ENCODE results near the gene DHRSX. TPM values are rescaled to one million over a fixed set of nuclear protein-coding genes. Genes with fewer than 3 reads are reported as not detected.
A peak's percentile ranks its signal among the peaks of the same experiment; 100 is the strongest.

The DHRSX gene, protein sequence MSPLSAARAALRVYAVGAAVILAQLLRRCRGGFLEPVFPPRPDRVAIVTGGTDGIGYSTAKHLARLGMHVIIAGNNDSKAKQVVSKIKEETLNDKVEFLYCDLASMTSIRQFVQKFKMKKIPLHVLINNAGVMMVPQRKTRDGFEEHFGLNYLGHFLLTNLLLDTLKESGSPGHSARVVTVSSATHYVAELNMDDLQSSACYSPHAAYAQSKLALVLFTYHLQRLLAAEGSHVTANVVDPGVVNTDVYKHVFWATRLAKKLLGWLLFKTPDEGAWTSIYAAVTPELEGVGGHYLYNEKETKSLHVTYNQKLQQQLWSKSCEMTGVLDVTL
- polyA plus RNA-seq: 27.5 TPM

DNA sequence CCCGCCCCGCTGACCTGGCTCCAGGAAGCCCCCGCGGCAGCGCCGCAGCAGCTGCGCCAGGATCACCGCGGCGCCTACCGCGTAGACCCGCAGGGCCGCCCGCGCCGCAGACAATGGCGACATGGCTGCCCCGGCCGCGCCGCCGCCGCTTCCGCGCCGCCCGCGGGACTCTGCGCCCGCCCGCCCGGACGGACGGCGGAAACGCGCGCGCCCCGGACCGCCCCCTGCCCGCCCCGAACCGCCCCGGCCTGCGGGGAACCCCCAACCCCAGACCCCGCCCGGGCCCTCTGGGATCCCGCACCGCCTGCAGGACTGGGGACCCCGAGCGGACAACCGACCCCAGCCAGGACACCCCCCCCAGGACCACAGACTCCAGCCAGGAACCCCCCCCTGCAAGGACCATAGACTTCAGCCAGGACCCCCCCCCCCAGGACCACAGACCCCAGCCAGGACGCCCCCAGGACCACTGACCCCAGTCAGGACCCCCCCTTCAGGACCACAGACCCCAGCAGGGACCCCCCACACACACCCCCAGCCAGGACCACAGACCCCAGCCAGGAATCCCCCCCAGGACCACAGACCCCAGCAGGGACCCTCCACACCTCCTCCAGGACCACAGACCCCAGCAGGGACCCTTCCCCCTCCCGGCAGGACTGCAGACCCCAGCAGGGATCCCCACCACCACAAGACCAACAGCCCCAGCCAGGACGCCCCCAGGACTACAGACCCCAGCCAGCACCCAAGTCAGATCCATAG, at the start of gene DHRSX, which contains the start of gene ZBED1:
TSS of gene DHRSX (minus strand) at position 174 of the 756 bp plus-strand sequence. CDS start at position 123, 51 bp downstream.
TSS of gene ZBED1 (minus strand) at position 174 of the 756 bp plus-strand sequence. CDS start 10,257 bp downstream, outside the sequence.
- Mint-ChIP-seq H3K36me3 (no peaks in the 10 kb centered on the region), H3K4me3 (peak within 1 kb of the TSS; percentile 82 to 92 (median 89)), H3K27ac (peak within 1 kb of the TSS; percentile 50 to 88 (median 81)), H3K27me3 (no peaks in the 10 kb centered on the region), H3K9me3 (no peaks in the 10 kb centered on the region), H3K4me1 (peaks cover 17 to 26% (median 25%) of the 10 kb centered on the region in 3 donors)

DNA sequence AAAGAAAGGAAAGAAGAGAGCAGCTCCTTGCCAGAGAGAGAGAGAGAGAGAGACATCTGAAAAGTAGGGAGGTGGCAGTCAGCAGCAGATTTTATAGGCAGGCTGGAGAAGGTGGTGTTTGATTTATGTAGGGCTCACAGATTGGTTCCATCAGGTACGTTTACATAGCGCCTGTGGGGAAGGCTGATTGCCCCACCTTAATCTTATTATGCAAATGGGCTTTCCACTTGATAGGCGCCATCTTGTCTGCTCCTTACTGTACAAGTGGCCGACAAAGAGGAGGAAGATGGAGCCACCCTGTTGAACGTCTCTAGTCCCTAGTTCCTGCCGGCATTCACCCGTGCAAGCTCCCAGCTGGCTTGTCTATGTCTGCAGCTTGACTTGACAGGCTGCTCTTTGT, 49.1 kb upstream of the DHRSX start:
- Mint-ChIP-seq H3K27me3 (peaks cover 15% of the 10 kb centered on the region), H3K4me1 (no peaks in the 10 kb centered on the region), H3K36me3 (no peaks in the 10 kb centered on the region), H3K9me3 (peaks cover 3 to 8% (median 5%) of the 10 kb centered on the region in 3 donors), H3K4me3 (no peak overlapping the region), H3K27ac (peak overlapping the region in 1 of 3 donors; percentile 42)

DNA sequence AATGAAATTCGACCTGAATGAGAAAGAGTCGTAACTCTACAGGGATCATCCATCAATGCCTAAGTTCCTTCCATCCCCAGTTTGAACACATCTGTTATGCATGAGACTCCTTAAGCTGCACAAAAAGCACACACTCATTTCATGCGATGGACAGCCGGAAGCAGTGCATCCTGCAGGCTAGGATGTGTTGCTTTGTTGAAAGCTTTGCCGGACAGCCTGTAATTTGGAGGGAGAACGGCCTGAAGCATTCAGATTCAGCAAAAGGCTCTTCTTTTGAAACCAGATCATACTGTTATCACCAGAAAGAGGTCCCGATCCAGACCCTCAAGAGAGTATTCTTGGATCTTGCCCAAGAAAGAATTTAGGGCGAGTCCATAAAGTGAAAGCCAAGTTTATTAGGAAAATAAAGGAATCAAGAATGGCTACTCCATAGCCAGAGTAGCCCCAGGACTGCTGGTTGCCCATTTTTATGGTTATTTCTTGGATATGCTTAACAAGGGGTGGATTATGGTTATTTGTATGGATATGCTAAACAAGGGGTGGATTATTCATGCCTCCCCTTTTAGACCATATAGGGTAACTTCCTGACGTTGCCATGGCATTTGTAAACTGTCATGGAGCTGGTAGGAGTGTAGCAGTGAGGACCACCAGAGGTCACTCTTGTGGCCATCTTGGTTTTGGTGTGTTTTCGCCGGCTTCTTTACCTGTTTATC, 48.1 kb upstream of the DHRSX start:
- Mint-ChIP-seq H3K27me3 (peaks cover 8% of the 10 kb centered on the region), H3K36me3 (no peaks in the 10 kb centered on the region), H3K4me1 (no peaks in the 10 kb centered on the region), H3K27ac (no peak overlapping the region), H3K4me3 (no peak overlapping the region), H3K9me3 (peaks cover 3 to 8% (median 5%) of the 10 kb centered on the region in 3 donors)

DNA sequence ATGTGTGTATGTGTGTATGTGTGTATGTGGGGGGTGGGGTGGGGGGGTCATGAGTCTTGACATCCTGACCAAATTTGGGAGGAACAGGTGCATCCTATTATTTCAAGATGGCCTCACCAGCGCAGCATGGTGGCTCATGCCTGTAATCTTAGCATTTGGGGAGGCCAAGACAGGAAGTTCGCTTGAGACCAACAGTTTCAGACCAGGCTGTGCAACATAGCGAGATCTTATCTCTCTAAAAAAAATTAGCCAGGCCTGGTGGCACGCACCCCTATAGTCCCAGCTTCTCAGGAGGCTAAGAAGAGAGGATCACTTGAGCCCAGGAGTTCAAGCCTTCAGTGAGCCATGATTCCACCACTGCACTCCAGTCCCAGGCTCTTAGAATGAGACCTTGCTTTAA, 47.0 kb upstream of the DHRSX start:
- Mint-ChIP-seq H3K27ac (no peak overlapping the region), H3K36me3 (no peaks in the 10 kb centered on the region), H3K4me1 (no peaks in the 10 kb centered on the region), H3K27me3 (peaks cover 6% of the 10 kb centered on the region), H3K9me3 (peaks cover 3 to 8% (median 5%) of the 10 kb centered on the region in 3 donors), H3K4me3 (no peak overlapping the region)

DNA sequence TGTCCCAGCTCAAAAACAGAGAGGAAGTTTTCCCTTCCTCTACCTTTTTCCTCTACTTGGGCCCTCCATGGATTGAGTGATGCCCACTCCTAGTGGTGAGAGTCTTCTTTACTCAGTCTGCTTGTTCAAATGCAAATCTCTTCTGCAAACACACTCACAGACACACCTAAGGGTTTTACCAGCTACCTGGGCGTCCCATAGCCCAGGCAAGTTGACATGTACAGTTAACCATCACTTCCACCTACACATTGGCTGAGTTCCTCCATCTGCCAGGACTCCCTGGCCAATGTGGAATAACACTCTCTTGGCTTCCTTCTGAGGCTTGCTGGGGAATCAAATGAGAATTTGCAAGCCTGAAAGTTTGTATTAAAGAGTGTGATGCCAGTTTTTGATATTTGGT, 45.7 kb upstream of the DHRSX start:
- Mint-ChIP-seq H3K4me1 (no peaks in the 10 kb centered on the region), H3K36me3 (no peaks in the 10 kb centered on the region)

DNA sequence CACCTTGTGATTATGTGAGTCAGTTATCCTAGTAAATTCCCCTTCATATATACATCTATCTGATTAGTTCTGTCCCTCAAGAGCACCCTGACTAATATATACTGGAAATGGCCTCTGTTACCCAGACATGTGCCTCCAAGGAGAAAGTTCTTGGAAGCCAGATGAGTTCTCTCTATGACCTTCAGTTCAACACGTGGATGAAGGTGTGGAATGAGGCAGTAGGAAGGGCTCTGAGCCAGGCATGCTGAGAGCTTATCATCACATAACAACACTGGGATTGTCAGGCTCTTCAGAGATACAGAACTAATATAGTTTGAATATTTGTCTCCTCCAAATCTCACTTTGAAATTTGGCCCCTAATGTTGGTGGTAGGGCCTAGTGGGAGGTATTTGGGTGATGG, 44.4 kb upstream of the DHRSX start:
- peaks cover 6% of the 10 kb centered on the region for H3K27me3 Mint-ChIP-seq
- H3K4me1 Mint-ChIP-seq: no peaks in the 10 kb centered on the region
- H3K4me3 Mint-ChIP-seq: no peak overlapping the region
- no peaks in the 10 kb centered on the region for H3K36me3 Mint-ChIP-seq
- H3K27ac Mint-ChIP-seq: no peak overlapping the region
- H3K9me3 Mint-ChIP-seq: peaks cover 3 to 8% (median 5%) of the 10 kb centered on the region in 3 donors

More for the DNA sequence above, 45.7 kb upstream of the DHRSX start:
- Mint-ChIP-seq H3K4me3 (no peak overlapping the region), H3K27me3 (peaks cover 7% of the 10 kb centered on the region), H3K9me3 (peaks cover 3 to 8% (median 5%) of the 10 kb centered on the region in 3 donors), H3K27ac (no peak overlapping the region)

DNA sequence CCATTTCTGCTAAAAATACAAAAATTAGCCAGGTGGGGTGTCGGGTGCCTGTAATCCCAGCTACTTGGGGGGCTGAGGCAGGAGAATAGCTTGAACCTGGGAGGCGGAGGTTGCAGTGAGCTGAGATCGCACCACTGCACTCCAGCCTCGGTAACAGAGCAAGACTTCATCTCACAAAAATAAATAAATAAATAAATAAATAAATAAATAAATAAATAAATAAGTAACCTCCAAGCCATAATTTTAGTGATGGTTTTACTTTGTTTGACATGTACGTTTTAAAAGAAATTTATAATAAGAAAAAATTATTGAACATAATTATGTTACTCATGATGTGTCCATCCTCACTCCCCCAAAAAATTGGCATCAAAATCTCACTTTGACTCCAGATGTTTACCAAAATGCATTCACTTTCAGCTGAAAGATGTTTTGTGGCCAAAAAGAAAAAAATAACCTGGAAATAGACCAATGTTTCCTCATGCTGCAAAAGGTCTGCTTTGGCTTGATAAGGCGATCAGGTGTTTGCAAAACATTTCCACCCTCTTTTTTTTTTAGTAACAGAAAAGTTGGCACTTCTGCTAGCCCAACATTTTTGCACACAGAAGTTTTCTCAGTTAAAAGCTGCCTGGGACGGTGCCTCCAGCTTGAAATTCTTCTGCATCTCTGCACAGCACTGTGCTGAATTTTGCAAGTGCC, 42.2 kb upstream of the DHRSX start:
- H3K27me3 Mint-ChIP-seq: peaks cover 13% of the 10 kb centered on the region
- H3K9me3 Mint-ChIP-seq: peaks cover 3 to 8% (median 5%) of the 10 kb centered on the region in 3 donors
- no peaks in the 10 kb centered on the region for H3K36me3 Mint-ChIP-seq
- H3K27ac Mint-ChIP-seq: no peak overlapping the region
- no peaks in the 10 kb centered on the region for H3K4me1 Mint-ChIP-seq
- no peak overlapping the region for H3K4me3 Mint-ChIP-seq

DNA sequence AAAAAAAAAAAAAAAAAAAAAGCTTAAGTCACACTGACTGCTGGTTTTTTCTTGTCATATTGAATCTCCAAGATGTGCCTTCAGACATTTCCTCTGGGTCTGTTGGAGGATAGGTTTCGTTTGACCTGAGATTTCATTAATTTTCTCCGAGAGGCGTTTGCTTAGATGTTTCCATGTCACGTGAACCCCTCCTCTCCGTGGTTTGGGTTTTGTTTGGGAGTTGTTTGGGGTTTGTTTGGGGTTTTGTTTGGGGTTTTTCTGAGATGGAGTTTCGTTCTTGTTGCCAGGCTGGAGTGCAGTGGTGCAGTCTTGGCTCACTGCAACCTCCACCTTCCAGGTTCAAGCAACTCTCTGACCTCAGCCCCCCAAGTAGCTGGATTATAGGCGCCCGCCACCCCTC, 40.8 kb upstream of the DHRSX start:
- H3K36me3 Mint-ChIP-seq: no peaks in the 10 kb centered on the region
- H3K9me3 Mint-ChIP-seq: peaks cover 3 to 8% (median 5%) of the 10 kb centered on the region in 3 donors
- no peaks in the 10 kb centered on the region for H3K4me1 Mint-ChIP-seq
- no peak overlapping the region for H3K27ac Mint-ChIP-seq
- H3K27me3 Mint-ChIP-seq: peaks cover 13% of the 10 kb centered on the region
- H3K4me3 Mint-ChIP-seq: no peak overlapping the region

DNA sequence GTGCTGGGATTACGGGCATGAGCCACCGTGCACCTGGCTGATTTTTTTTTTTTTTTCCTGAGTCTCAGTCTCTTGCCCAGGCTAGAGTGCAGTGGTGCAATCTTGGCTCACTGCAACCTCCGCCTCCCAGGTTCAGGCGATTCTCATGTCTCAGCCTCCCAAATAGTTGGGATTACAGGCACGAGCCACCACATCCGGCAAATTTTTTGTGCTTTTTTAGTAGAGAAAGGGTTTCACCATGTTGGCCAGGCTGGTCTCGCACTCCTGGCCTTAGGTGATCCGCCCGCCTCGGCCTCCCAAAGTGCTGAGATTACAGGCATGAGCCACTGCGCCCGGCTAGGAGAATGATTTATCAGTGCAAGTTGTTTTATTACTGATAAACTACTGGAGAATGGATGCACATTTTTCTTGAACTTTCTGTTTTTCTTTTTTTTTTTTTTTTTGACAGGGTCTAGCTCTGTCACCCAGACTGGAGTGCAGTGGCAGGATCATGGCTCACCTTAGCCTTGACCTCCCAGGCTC, 39.7 kb upstream of the DHRSX start:
- Mint-ChIP-seq H3K27ac (no peak overlapping the region), H3K4me3 (no peak overlapping the region), H3K27me3 (peaks cover 12% of the 10 kb centered on the region), H3K36me3 (no peaks in the 10 kb centered on the region), H3K9me3 (peaks cover 0 to 1% (median 0%) of the 10 kb centered on the region in 3 donors), H3K4me1 (no peaks in the 10 kb centered on the region)

DNA sequence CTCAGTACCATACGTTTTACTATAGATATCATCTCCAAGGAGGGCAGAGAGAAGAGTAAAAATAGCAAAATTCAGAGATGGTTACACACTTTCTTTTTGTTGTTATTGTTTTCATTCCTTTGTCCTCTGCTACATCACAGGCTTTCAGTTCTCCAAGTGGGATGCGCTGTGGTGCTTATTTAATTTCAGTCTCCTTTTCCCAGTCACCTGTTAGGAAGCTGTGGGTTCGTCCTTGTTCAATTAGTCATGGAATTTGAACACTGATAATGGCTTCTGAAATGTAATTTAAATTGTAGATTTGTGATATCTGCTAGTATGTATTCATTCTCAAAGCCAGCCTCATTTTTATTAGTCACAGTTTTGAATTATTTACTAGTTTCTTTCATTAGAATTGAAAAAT, 38.8 kb upstream of the DHRSX start:
- Mint-ChIP-seq H3K27ac (no peak overlapping the region), H3K4me3 (no peak overlapping the region), H3K27me3 (peaks cover 12% of the 10 kb centered on the region), H3K36me3 (no peaks in the 10 kb centered on the region), H3K4me1 (no peaks in the 10 kb centered on the region), H3K9me3 (peaks cover 0 to 2% (median 1%) of the 10 kb centered on the region in 3 donors)

DNA sequence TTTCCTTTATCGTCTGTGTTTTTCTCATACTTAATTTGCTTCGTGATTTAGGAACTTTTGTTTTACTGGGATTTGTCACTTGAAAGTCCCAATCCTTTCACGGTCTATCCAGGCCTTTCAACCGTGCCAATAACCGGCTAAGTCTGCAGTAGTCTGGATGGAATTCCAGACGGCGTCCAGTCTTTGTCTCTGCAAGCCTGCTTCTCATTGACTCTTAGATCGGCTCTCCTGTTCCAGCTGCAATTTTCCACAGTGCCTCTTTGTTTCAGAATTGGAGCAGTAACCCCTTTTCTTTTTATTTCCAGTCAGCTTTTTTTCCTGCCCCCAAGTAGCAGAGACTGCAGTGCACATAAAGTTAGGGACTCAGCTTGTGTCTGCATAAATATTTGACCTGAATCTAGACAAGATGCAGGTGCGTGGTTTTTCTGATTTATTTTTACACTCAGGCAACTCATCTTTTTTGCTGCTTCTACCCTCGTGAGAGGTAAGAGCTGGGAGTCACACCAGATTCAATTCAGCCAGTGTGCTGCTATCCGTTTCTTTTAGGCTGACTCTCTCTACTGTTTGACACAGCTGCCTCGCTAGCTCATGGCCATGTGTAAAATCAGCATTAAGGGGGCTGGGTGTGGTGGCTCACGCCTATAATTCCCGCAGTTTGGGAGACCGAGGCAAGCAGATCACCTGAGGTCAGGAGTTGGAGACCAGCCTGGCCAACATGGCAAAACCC, 37.4 kb upstream of the DHRSX start:
- Mint-ChIP-seq H3K4me1 (no peaks in the 10 kb centered on the region), H3K27me3 (peaks cover 10% of the 10 kb centered on the region), H3K4me3 (no peak overlapping the region), H3K27ac (no peak overlapping the region), H3K36me3 (no peaks in the 10 kb centered on the region), H3K9me3 (peaks cover 0 to 5% (median 2%) of the 10 kb centered on the region in 3 donors)

DNA sequence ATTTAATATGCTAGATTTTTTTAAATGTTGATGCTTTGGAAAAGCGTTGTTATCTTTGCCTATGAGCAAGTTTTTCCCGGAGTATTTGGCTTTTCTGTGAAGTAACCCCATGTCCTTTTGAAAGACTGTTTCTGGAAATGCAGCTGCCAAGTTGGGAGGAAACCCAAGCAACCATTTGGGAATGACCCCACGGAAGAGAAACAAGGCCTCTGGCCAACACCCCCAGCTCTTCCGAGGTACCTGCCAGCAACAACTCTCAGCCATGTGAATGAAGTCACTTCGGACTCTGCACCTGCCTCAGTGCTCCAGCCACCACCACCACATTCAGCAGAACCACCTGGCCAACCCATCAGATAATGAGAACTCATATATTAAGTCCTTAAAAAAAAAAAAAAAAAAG, 36.2 kb upstream of the DHRSX start:
- Mint-ChIP-seq H3K4me1 (no peaks in the 10 kb centered on the region), H3K27ac (no peak overlapping the region), H3K27me3 (peaks cover 10% of the 10 kb centered on the region), H3K36me3 (no peaks in the 10 kb centered on the region), H3K4me3 (no peak overlapping the region), H3K9me3 (peaks cover 0 to 5% (median 2%) of the 10 kb centered on the region in 3 donors)

DNA sequence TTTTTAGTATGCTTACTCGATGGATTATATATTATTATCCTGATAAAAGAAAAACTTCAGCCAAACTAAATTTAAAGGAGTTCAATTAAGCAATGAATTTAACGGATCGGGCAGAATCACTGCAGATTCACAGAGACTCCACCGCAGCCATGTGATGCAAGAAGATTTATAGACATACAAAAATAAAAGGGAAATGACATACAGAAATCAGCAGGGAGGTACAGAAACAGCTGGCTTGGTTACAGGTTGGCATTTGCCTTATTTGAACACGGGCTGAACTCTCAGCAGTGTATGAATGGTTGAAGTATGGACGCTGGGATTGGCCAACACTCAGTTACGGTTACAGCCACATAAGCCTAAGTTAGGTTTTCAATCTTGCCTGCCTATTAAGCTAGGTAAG, 35.4 kb upstream of the DHRSX start:
- no peak overlapping the region for H3K27ac Mint-ChIP-seq
- peaks cover 7% of the 10 kb centered on the region for H3K27me3 Mint-ChIP-seq
- no peaks in the 10 kb centered on the region for H3K36me3 Mint-ChIP-seq
- H3K4me3 Mint-ChIP-seq: no peak overlapping the region
- H3K9me3 Mint-ChIP-seq: peaks cover 0 to 5% (median 2%) of the 10 kb centered on the region in 3 donors
- no peaks in the 10 kb centered on the region for H3K4me1 Mint-ChIP-seq

Data from IgD-negative memory B cell (primary cell).